LoVo (cell line): ENCODE results near the gene UPB1.
"Not testable (repeated sequence)": the region's sequence is repeated elsewhere in the genome, so short reads cannot be mapped to it uniquely, and the experiment has no call there.

ENCODE experiments used
- DNase-seq: peaks from one replicate; pipeline ENCODE4 v3.0.0-alpha.2; 2016; ENCODE audit warnings: low spot score

Gene UPB1

DNA sequence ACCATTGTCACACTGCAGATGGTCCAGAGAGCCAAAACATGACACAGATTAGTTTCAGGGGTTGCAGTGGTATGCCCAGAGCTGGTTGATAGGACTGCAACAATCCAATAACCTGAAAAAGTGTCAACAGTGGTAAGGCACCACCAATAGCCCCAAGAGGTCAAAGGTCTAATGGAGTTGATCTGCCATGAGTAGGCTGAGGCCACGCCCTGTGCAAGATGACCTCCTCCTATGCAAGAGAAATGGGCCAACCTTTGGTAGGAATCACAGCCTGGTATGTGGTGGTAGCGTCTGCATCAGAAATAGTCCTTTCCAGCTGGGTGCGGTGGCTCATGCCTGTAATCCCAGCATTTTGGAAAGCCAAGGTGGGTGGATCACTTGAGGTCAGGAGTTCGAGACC is 40.2 kb downstream of the UPB1 start:
- DNase-seq = no peak

DNA sequence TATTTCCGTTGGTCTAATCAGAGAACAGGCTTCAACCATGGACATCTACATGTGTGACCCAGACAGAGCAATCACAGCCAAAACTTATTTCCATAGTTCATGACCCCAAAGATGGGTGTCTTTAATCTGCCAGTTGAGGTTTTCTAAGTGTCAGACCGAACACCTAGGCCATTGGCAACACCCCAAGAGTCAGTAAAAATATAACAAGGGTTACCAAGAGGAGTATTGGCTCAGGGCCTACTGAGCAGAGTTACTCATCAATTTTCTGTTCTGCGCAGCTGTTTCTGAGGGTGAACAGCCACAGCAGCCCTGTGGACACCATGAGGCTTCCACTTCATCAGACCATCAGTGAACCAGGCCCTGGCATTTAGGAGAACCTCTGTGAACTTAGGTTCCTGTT is 41.0 kb downstream of the UPB1 start:
- DNase-seq = no peak

DNA sequence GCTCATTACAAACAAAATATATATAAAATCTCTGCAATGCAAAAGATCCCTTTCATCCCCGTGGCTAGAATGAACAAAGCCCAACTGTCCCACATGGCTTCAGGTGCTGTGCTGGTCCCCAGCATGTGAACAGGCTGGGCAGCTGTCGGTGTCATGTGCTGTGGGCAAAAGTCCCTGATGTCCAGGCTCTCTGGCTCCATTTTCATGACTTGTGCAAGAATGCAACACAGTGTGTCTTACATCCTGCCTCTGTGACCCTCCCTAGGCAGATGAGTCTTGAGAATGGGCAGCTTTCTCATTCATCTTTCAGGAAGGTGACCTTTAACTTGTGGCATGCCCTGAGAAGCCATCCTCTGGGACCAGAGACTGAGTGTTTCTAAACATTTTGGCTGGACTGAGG is 45.3 kb downstream of the UPB1 start:
- DNase-seq = no peak

DNA sequence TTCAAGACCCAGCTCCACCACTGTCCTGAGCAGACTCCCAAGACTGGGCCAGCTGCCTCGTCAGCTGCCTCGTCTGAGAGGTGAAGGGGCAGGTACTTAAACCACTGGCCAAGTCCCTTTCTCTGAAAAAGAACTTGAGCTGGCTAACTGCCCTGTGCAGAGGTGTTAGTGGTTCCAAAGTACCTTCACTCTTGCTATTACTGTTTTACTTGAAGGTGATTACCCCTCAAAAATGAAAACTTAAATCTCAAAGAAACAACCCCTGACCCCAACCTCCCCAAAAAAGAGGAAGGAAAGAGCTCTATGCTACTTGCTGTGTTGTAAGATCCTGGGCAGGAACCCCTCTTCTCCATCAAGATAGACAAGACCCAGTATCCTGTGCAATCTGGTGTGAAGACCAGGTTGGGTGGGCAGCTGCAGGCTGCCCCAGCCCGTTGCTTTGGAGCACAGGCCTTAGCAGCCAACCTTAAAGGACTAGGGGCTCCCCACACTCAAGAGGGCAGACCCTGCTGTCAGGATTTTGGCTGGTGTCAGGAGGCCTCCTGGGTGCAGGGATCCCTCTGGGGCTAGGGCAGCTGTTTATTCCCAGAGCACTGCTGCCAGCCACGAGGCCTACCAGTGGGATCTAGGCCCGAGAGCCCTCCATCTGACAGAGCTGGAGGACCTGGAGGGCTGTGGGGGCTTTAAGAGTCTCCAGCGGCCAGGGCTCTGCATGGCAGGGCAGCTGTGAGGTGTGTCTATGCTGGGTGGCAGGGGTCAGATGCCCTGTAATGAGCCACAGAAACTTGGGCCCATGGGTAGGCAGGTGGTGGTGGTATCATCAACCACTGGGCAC is 46.8 kb downstream of the UPB1 start:
- DNase-seq = no peak

DNA sequence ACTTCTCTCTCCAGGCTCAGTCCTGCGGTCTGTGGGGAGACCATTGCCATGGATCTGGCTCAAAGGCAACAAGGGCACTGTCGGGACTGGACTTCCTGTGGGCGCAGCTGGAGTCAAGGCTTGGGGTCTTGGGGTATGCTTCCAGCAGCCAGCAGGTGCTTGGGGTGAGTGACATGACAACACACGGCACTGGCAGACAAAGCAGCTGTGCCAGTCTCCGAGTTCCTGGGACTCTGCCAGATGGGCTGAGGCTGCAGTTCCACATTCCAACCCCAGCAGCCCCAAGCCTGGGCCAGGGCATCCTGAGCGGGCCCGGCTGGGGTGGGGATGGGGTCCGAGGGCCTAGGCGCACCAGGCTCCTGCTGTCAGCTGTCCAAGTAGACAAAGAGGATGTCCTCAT is 47.5 kb downstream of the UPB1 start:
- DNase-seq = no peak

DNA sequence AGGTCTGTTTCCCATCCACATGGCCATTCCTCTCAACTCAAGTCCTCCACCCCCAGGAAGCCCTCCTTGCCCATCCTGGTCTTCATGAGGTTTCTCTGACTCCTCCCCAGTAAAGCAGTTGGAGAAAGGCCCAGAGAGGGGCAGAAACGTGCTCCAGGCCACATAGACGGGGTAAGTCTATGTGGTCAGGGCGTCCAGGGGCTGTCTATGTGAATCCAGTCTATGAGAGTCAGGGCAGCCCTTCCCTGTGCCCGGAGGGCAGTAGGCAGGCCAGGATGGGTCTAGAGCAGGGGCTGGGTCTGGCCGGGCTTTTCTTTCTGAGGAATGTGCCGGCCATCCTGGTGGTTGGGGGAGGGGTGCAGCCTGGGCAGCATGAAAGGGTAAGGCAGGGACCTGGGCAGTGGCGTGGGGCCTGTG is 48.1 kb downstream of the UPB1 start:
- no peak for DNase-seq

DNA sequence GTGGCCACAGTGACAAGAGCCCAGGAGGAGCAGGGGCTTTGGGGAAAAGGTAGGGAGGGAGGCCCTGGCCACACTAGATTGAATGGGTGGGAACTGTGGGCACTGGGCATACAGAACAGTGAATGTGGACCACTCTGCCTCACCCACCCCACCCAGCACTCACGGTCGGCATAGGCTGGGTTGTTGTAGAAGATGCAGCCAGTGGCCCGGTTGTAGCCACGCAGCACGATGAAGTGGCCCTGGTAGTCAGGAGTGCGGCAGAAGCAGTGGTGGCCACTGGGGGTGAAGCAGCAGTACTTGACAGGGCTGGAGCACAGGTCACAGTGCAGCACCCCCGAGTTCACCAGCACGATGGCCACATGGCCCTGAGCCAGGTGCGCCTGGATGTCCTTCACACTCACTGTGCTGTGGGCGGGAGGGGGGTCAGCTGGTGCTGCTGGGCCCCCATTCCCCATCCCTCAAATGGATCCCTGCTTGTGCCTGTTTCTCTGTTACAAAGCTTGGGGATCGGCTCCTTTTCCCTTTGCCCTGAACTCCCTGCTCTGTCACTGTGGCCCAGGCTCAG is 48.6 kb downstream of the UPB1 start:
- DNase-seq = no peak

DNA sequence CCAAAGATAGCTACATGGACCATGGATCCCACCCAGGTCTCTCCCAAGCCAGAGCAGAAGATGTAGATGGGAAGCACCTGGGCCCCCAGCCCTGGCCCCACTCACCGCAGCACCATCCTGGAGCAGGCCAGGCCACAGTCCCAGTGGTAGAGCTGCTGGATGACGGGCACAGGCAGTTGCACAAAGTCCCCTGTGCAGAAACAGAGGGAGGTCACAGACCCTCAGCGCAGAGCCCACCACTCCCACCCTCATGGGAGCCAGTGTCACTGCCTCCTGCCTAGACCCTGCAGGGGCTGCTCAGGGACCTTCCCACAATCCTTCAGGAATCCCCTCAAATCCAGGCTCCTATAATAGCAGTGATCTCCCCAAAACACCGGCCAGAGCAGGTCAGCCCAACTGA is 53.7 kb downstream of the UPB1 start:
- no peak for DNase-seq

DNA sequence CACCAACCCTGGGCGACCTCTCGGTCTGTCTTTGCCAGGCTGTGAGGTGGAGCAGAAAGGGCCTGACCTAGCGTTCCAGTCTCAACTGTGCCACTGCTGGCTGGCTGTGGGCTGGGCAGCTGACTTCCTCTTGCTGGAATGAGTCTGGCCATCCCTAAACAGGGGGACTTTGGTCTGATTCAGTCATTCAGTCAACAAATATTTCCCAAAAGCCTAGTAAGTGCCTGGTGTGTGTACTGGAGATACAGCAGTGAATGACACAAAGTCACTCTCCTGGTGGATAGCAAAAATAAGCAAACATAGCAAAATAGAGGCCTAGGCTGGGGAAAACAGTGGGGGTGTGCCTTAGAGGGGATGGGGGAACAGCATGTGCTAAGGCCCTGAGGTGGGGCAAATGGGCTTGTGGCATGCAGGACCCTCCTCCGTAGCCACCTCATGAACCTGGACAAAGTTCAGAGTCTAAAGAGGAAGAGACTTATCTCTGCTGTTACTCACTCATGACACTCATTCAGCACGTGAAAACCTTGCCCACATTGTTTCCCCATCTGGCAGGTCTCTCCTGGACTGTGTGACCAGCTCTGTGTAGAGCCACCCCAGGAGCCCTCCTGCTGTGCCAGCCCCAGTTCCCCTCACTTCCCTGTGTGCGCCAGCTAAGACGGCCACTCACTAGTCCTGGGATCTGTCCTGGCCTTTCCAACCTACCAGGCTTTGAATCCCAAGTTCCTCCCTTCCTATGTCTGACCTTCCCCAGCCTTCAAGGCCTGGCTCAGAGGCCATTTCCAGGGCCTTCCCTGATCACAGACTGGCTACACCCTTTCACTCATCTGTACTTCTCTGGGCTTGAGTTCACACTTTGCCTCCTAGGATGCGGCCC is 55.1 kb downstream of the UPB1 start:
- DNase-seq = peak; percentile 38

DNA sequence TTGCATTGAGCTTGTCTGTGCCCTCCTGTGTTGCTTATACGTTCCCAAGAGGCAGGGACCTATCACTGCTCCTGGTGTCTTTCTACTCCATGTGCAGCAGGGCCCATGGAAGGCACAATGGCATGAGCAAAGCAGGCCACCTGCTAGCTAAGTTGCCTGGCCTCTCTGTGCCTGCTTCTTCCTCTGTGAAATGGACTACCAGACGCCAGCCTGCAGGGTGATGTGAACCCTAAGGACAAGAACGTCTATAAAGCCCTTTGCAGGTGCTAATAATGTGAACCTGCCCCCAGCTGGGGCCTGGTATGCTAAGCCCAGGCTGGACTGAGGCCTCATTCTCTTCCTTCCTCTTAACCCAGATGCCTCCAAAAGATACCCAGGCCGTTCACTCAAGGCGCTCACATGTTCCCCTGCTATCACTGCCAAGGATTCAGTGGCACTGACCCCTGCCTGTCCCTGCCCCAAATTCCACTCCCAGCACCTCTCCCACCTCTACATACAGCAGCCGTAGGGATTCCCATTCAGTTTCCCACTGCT is 55.8 kb downstream of the UPB1 start:
- no peak for DNase-seq

DNA sequence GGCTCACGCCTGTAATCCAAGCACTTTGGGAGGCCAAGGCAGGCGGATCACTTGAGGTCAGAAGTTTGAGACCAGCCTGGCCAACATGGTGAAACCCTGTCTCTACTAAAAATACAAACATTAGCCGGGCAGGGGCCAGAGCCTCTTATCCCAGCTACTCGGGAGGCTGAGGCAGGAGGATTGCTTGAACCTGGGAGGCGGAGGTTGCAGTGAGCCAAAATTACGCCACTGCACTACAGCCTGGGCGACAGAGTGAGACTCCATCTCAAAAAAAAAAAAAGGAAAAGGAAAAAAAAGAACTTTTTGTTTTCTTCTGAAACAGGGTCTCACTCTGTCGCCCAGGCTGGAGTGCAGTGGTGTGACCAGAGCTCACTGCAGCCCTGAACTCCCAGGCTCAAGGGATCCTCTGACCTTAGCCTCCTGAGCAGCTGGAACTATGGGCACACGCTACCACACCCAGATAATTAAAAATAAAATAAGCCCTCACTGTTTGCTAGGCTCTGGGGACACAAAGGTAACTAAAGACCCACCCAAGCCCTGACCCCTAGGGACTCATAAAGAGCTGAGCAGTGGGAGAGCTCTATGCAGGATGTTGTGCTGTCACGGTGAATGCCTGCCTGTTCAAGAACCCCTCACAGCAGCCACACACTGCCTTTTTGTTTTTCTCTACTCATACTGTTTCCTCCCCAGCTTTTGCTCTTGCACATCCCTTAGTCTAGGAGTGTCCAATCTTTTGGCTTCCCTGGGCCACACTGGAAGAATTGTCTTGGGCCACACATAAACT is 57.6 kb downstream of the UPB1 start:
- not testable (repeated sequence) for DNase-seq

DNA sequence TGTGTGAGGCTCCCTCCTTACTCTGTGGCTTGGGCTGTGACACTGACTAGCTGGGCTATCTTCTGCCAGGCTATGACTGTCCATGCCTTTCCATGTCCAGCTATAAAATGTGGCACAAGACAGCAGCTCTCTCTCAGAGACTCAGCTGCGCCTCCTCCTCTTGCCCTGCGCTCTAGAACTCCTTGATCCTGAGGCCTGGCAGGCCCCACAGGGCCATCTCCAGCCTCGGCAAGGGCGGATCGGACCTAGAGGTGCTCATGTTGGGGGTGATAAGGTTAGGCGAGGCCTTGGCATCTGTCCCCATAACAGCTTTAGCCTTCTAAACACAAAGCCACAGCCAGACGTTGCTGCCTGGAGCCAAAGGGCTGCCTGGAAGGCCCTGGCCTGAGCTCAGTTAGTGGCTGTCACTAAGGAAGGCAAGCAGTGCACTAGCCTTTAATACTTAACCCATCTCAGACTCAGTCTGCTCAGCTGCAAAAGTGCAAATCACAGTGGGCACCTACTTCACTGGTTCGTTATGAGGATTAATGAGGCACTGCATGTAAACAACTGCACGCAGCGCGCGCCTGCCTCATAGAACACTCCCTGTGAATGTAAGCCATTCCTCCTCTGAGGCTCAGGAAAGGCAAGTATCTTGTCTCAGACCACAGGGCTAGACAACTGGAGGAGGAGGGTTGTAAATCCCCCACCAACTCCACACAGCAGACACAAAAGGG is 58.6 kb downstream of the UPB1 start:
- DNase-seq = no peak

DNA sequence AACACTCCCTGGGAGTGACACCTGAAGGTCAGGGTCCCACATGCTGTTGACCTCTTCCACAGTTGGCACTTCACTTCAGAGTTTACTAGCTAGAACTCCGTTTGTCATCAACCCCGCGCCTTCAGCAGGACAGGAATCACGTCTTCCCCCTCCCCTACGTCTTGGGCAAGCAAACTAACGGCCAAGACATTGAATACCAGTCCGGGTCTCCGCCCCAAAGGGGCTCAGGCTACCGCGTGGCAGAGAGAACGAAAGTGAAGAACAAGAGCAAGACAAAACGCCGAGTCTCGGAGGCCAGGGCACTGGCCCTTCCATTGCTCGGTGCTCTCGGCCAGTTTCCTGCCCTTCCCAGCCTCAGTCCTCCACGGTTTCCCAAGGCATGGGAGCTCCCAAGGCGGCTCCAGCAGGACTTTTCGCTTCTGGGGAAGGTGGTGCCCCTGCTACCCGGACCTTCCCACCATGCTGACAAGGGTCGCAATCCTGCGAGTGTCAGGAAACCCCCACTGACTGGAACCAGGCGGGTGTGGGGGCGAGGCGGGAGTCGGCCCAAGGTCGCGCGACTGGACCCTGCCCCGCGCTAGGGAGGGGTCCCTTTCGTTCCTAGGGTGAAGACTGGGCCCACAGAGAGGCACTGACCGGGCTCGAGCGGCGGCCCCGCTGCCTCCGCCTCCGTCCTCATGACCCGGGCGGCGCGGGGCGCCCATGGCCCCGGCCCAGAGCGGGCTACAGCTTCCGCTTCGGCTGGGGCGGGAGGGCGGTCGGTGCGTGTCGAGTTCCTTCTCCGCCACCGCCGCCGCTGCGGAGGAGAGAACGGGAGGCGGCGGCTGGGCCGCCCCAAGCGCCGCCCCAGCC is 59.4 kb downstream of the UPB1 start, which contains the start of gene GUCD1:
GUCD1 (minus strand) TSS at position 826 of the 852 bp plus-strand sequence; CDS start at position 679, 147 bp downstream.
- no peak for DNase-seq

DNA sequence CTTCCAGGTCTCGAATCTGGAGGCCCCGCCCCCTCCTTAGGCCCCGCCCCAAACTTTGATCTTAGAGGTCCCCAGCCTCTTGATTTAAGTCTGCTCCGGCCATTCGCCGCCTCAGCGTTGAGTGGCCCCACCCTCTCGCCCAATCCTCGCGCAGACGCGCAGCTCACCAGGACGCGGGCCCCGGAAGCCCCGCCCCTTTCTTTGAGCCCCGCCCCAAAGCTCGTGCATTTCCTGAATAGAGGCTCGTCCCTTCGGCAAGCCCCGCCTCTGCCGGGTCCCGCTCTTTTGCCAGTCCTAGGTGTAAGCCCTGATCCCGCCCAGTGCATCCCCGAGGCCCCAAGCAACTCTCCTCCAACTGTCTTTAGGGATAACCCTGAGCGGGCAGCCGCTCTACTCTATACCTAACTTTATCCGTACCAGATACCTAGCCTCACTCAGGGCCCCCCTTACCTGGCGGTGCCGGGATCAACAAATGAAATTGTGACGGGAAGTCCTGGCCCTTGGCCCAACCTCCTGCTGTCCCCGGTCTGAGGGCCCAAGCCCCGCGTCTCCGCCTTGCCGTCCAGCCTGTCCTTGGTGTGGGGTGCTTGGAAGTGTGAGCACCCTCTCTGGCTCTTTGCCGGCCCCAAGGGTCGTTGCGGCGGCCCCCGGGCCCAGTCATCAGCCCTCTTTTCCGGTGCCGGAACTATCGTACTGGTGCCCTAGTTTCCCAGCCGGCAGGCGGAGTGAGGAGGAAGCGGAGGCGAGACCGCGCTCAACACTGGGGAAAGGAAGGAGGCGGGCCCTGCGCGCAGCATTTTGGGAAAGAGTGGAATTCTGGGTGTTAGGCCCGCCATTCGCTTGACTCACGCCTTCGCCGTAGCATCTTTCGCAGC is 60.3 kb downstream of the UPB1 start, which contains the start of gene SNRPD3:
SNRPD3 (plus strand) TSS at position 835 of the 875 bp plus-strand sequence. CDS start 1,676 bp downstream, outside the sequence.
- peak; percentile 97 for DNase-seq

DNA sequence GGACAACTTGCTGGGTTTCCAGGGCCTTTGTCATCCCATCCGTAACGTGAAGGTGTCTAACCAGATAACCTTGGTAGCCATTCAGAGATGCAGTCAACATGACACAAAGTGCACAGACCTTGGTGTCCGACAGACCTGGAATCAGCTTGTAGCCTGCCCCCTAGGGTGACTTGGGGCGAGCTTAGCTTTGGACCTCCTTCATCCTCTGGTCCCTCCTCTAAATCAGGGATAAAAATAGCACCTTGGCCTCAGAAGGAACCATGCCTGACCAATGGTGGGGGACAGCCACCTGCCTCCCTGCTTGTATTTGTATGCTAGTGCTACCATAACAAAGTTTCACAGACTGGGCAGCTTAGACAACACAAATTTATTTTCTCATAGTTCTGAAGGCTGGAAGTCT is 64.3 kb downstream of the UPB1 start:
- DNase-seq = no peak

DNA sequence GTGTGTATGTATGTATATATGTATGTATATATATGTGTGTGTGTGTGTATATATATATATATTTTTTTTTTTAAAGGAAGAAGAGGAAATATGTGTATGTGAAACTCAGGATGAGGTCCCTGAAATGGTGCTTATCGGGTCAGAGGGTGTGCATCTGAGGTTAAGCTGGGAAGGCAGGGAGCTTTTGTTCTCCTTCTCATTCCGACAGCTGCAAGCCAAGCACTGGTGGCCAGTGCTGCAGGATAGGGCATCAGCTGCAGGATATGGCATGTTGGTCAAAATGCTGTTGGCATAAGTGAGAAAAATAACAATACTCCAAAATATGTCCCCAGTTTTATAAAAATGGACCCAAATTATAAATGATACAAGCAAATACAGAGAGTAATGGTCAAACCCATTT is 68.1 kb downstream of the UPB1 start:
- no peak for DNase-seq

DNA sequence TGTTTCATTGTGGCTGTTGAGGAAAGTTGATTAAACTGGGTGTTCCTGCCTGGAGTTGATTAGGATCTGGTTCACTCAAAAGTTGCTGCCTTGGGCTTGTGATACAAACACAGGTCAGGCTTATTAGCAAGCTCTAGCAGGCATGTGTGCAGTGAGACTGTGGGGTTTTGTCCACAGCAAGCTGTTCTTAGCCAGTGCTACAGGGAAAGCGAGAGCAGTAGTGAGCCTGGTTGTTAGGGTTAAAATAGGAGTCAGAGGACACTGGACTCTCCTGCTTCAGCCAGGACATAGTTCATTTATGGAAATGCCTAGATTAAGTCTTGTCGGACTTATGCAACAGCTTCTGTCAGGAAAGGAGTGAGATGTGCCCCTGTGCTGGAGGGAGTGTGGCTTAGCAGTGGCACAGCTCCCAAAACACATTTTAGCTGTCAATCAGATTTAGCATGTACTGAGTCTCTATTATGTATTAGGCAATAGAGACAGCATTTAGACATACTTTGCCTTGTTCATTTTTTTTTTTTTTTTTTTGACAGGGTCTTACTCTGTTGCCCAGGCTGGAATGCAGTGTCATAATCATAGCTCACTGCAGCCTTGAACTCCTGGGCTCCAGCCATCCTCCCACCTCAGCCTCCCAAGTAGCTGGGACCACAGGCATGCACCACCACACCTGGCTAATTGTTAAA is 69.4 kb downstream of the UPB1 start:
- no peak for DNase-seq

DNA sequence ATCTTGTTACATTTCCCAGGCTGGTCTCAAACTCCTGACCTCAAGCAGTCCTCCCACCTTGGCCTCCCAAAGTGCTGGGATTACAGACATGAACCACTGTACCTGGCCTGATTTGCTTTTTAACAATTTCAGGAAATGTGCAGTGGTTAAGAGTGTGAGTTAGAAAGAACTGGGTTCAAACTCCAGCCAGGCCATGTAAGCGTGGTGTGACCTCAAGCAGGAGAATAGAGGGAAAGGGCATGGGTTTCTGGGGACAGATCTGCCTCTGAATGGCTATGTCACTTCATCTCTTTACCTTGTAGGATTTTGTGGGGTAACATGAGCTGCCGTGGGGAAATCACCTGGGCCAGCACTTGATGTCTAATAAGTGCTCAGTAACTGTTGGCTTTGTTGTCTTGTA is 69.9 kb downstream of the UPB1 start:
- no peak for DNase-seq
